Activated naive CD4-positive, alpha-beta T cell treated with anti-CD3 and anti-CD28 coated beads, Interleukin-2, amount 50 U/mL, for 24 hours (primary cell): ENCODE data around the gene ATP9A.
"Not testable (repeated sequence)": the region's sequence is repeated elsewhere in the genome, so short reads cannot be mapped to it uniquely, and the experiment has no call there.

Experiments
- H3K27ac Mint-ChIP-seq: one replicate; pipeline ENCODE4 v1.8.0; 2021; ENCODE audit warnings: mild to moderate bottlenecking, mixed read lengths
- H3K27me3 Mint-ChIP-seq: one replicate; pipeline ENCODE4 v1.8.0; 2021; ENCODE audit warnings: mixed read lengths
- H3K36me3 Mint-ChIP-seq: one replicate; pipeline ENCODE4 v1.8.0; 2021; ENCODE audit warnings: mixed read lengths
- H3K4me1 Mint-ChIP-seq: one replicate; pipeline ENCODE4 v1.8.0; 2021; ENCODE audit warnings: mixed read lengths
- H3K4me3 Mint-ChIP-seq: one replicate; pipeline ENCODE4 v1.8.0; 2021; ENCODE audit warnings: mild to moderate bottlenecking, mixed read lengths
- H3K9me3 Mint-ChIP-seq: one replicate; pipeline ENCODE4 v1.8.0; 2021; ENCODE audit warnings: mixed read lengths

Gene ATP9A

DNA sequence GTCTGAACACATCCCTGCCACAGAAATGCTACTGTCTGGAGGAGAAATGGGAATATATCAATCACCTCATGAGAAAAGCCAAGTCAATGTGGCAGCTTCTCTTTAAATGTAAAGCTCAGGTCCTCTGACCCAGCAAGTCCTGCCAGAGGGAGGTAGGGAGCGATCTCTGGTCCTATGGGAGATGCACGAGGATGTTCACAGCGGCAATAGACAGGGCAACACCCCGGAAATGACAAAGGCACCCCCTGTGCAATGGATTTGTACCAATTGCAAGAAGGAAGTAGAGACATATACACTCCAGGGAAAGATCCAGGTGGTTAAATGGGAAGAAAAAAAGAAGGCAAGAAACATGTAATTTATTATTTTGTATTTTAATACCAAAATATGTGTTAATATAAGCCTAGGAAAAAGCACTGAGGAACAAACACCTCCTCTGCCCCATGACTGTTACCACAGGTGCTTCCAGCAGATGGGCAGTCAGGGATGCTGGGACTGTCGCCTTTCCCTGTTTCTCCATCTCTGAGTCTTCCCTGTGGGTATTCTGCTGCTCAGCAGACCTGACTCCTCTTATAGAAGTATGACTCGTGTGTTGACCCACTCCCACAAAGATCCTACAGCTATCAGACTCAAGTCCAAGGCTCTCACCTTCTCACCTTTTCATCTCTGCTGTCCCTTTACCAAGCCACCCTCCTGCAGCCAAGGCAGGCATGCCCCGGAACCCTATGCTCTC, 20.8 kb downstream of the ATP9A start:
- Mint-ChIP-seq H3K27ac (no peak overlapping the region), H3K36me3 (no peaks in the 10 kb centered on the region), H3K4me1 (no peaks in the 10 kb centered on the region), H3K27me3 (peaks cover 2% of the 10 kb centered on the region), H3K4me3 (no peak overlapping the region), H3K9me3 (no peaks in the 10 kb centered on the region)

DNA sequence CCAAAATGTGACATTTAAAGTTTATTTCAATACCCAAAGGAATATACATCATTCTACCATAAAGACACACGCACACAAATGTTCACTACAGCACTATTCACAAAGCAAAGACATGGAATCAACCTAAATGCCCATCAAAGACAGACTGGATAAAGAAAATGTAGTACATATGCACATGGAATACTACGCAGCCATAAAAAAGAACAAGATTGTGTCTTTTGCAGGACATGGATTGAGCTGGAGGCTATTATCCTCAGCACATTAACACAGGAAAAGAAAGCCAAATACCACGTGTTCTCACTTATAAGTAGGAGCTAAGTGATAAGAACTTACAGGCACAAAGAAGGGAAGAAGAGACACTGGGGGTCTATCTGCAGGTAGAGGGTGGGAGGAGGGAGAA, 22.4 kb downstream of the ATP9A start:
- Mint-ChIP-seq H3K36me3 (no peaks in the 10 kb centered on the region), H3K4me3 (no peak overlapping the region), H3K27ac (no peak overlapping the region), H3K4me1 (no peaks in the 10 kb centered on the region), H3K9me3 (no peaks in the 10 kb centered on the region), H3K27me3 (peaks cover 2% of the 10 kb centered on the region)

DNA sequence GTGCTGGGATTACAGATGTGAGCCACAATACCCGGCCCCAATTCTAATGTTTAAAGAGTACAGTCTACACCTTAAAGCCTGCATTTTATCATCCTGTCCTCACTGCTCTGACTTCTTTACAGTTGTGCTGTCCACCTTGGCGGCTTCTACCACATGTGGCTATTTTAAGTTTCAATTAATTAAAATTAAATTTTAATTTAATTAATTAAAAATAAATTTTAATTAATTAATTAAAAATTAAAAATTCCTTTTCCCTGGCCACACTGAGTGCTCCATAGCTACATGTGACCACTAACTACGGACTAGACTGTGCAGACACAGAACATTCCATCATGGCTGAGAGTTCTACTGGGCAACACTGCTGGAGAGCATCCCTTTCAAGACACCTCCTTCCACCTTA, 27.4 kb downstream of the ATP9A start:
- no peaks in the 10 kb centered on the region for H3K36me3 Mint-ChIP-seq
- no peaks in the 10 kb centered on the region for H3K9me3 Mint-ChIP-seq
- no peak overlapping the region for H3K4me3 Mint-ChIP-seq
- H3K27me3 Mint-ChIP-seq: peaks cover under 1% of the 10 kb centered on the region
- no peak overlapping the region for H3K27ac Mint-ChIP-seq
- H3K4me1 Mint-ChIP-seq: no peaks in the 10 kb centered on the region

DNA sequence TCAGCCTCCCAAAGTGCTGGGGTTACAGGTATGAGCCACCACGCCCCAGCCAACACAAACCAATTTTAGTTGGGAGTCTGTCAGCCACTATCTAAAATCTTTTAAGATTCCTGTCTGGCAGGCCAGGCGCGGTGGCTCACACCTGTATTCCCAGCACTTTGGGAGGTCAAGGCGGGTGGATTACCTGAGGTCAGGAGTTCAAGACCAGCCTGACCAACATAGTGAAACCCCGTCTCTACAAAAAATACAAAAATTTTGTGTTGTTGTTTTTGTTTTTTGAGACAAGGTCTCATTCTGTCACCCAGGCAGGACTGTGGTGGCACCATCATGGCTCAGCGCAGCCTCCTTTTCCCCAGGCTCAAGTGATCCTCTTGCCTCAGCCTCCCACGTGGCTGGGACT, 27.9 kb downstream of the ATP9A start:
- H3K27me3 Mint-ChIP-seq, H3K9me3 Mint-ChIP-seq, H3K4me3 Mint-ChIP-seq, H3K36me3 Mint-ChIP-seq, H3K4me1 Mint-ChIP-seq, H3K27ac Mint-ChIP-seq: not testable (repeated sequence)

DNA sequence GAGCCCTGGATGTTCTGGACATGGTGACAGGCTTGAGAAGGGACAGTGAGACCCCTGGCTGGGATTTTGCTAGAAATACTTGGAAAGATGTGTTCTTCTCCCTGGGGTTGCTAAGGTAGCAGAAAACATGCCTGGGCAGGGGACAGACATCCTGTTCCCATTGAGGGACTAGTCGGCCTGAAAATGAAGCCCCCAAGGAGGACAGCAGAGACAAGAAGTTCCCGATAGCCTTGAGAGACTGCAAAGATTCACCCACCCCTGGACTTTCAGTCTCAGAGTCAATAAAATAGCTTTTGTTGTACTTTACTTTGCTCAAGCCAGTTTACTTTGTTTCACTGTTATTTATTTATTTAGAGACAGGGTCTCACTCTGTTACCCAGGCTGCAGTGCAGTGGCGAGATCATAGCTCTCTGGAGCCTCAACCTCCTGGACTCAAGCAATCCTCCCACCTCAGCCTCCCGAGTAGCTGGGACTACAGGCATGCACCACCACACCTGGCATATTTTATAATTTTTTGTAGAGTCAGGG, 28.4 kb downstream of the ATP9A start:
- Mint-ChIP-seq H3K4me3 (no peak overlapping the region), H3K4me1 (no peaks in the 10 kb centered on the region), H3K27me3 (no peaks in the 10 kb centered on the region), H3K9me3 (no peaks in the 10 kb centered on the region), H3K27ac (no peak overlapping the region), H3K36me3 (no peaks in the 10 kb centered on the region)

DNA sequence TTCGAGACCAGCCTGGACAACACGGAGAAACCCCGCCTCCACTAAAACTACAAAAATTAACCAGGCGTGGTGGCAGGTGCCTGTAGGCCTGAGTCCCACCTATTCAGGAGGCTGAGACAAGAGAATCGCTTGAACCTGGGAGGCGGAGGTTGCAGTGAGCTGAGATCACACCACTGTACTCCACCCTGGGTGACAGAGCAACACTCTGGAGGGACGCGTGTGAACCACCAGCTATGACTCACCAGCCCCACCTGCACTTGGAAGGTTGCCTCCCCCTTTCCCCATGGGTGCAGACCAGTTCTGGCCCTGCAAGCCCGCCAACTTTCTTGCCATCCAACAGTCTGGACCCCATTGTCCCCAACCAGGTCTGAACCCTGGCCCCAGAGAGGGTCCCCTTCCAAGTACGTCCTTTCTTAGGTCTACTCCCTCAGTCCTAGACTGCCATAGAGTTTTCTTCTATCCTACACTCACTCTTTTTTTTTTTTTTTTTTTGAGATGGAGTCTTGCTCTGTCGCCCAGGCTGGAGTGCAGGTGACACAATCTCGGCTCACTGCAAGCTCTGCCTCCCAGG, 29.2 kb downstream of the ATP9A start:
- H3K27ac Mint-ChIP-seq: no peak overlapping the region
- no peaks in the 10 kb centered on the region for H3K9me3 Mint-ChIP-seq
- no peak overlapping the region for H3K4me3 Mint-ChIP-seq
- no peaks in the 10 kb centered on the region for H3K27me3 Mint-ChIP-seq
- H3K36me3 Mint-ChIP-seq: no peaks in the 10 kb centered on the region
- H3K4me1 Mint-ChIP-seq: no peaks in the 10 kb centered on the region

DNA sequence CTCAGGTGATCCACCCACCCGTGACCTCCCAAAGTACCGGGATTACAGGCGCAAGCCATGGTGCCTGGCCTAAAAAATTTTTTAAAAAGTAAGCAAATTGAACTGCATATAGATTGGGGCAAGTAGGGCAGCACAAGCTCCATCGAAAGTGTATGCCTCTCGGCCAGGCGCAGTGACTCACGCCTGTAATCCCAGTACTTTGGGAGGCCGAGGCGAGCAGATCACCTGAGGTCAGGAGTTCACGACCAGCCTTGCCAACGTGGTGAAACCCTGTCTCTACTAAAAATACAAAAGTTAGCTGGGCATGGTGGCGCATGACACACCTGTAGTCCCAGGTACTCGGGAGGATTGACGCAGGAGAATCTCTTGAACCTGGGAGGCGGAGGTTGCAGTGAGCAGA, 29.9 kb downstream of the ATP9A start:
- H3K4me1 Mint-ChIP-seq, H3K27me3 Mint-ChIP-seq, H3K36me3 Mint-ChIP-seq, H3K27ac Mint-ChIP-seq, H3K4me3 Mint-ChIP-seq, H3K9me3 Mint-ChIP-seq: not testable (repeated sequence)

DNA sequence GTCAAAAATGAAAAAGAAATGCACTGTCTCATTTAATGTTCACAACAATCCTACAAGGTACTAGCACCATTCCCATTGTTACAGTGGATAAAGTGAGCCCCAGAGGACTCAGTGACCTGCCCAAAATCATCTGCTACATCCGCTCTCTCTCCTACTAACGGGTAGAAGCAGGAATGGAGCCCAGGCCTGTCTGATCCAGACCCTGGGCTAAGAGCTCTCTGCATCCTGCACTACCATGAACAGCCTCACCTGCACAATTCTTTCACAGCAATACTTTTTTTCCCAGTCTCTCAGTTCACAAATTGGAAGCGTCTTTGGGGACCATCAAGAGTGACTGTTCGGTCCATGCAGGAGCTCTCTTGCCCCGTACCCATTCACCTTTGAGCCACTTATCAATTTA, 31.2 kb downstream of the ATP9A start:
- no peak overlapping the region for H3K4me3 Mint-ChIP-seq
- no peaks in the 10 kb centered on the region for H3K36me3 Mint-ChIP-seq
- no peaks in the 10 kb centered on the region for H3K27me3 Mint-ChIP-seq
- no peaks in the 10 kb centered on the region for H3K9me3 Mint-ChIP-seq
- H3K27ac Mint-ChIP-seq: no peak overlapping the region
- peaks cover 3% of the 10 kb centered on the region for H3K4me1 Mint-ChIP-seq

DNA sequence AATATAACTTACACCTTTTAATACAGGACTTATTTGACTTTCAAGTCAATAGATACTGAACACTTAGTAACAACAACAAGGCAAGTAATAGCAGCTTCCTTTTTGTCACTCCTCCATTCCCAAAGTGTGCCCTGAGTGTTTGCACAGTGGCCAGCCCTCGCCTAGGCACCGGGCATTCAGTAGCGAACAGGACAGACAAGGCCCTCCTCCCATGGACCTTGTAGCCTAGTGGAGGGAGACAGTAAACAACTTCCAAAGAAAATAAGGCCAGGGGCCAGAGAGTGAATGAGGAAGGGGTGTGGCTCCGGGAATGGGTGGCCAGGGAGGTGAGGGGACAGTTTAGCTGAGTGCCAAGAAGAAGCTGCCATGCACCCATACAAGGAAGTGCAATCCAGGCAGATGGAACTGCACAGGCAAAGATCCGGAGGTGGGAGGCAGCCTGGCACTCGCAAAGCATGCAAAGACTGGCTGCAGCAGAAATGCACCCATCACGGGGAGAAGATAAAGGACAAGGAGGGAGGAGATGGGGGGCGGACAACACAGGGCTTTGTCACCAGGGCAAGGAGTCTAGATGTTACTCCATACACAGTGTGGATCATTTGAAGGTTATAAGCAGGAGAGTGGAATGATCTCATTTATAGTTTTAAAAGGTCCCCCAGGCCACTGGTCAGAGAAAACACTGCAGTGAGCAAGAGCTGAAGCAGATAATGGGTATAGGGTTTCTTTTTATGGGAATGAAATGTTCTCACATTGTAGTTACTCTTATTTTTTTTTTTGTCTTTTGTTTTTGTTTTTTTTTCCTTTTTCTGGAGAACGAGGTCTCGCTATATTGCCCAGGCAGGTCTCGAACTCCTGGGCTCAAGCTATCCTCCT, 32.2 kb downstream of the ATP9A start:
- Mint-ChIP-seq H3K36me3 (no peaks in the 10 kb centered on the region), H3K4me3 (no peak overlapping the region), H3K9me3 (no peaks in the 10 kb centered on the region), H3K27me3 (no peaks in the 10 kb centered on the region), H3K27ac (no peak overlapping the region), H3K4me1 (peaks cover 3% of the 10 kb centered on the region)

DNA sequence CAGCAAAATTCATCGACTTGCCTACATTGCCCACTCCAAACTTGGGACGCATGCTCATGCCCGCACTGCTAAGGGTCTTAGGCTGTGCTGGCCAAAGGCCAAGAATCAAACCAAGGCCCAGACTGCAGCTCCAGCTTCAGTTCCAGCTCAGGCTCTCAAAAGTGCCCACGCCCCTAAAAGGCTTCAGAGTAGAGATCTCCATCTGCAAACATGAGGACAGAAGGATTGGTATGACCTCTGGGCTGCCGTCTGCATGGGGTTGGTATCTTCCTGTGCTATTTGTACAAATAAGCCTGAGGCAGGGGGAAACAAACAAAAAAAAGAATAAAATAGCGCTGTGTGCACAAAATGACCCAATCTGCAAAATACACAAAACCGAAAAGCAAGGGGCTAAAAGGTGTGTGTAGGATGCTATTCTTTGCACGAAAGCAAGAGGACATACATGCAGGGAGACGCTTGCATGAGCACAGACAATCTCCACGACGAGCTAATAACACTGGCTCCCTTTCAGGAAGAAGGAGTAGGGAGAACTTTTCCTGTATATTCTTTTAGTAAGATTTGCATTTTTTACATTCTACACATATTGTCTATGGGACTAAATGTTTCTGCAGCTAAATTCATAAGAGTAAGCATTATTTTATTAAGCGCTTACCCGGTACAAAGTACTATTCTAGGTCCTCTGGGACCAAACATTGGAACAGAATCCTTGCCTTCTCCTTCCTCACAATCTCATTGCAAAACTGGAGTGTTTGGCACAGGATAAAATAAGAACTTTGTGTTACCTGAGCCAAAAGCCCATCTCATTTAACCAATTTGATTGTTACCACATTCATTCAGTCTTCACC, 33.1 kb downstream of the ATP9A start:
- peaks cover 3% of the 10 kb centered on the region for H3K4me1 Mint-ChIP-seq
- no peaks in the 10 kb centered on the region for H3K9me3 Mint-ChIP-seq
- H3K27me3 Mint-ChIP-seq: no peaks in the 10 kb centered on the region
- H3K27ac Mint-ChIP-seq: no peak overlapping the region
- no peak overlapping the region for H3K4me3 Mint-ChIP-seq
- H3K36me3 Mint-ChIP-seq: no peaks in the 10 kb centered on the region

DNA sequence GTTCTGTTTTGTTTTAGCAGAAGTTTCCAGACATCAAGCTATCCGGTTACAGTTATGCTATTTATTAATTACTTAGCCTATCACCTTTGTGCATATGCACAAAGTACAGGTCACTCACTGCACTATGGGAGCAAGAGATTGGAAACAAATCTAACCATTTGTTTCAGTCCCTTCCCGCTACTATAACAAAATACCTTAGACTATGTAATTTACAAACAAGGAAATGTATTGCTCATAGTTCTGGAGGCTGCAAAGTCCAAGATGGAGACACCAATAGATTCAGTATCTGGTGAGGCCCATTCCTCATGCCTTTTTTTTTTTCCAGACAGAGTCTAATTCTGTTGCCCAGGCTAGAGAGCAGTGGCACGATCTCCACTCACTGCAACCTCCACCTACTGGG, 35.1 kb downstream of the ATP9A start:
- Mint-ChIP-seq H3K9me3 (no peaks in the 10 kb centered on the region), H3K27ac (no peak overlapping the region), H3K4me3 (no peak overlapping the region), H3K36me3 (no peaks in the 10 kb centered on the region), H3K4me1 (peaks cover 3% of the 10 kb centered on the region), H3K27me3 (no peaks in the 10 kb centered on the region)

DNA sequence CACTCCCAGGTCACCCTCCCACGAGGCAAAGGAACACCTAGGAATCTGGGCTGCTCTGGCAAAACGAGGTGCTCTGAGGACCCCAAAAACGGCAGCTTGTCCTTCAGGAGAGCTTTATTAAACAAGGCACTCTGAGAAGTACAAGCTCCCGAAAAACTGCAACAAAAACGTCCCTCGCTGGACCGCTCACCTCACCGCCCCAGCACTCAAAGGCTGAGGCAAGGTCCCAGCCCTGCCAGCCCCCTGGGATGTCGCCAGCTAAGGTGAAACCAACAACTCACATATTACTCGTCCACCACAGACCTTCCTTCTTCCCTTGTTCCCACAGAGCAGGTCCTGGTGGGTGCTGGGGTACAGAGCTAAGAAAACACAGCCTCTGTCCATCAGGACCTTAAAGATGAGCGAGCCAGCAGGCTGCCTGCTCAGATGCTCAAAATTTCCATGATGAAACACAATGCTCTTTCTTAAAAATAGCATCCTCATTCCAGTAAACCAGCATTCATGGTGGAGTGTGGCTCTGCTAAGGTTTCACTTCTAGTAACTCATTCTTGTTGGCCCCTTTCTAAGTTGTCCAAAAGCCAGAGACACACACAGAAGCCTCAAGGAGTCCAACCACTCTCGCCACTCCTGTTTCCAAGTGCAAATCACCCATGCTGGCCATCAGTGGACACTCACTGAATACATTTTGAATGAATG, 35.9 kb downstream of the ATP9A start:
- H3K27me3 Mint-ChIP-seq: no peaks in the 10 kb centered on the region

DNA sequence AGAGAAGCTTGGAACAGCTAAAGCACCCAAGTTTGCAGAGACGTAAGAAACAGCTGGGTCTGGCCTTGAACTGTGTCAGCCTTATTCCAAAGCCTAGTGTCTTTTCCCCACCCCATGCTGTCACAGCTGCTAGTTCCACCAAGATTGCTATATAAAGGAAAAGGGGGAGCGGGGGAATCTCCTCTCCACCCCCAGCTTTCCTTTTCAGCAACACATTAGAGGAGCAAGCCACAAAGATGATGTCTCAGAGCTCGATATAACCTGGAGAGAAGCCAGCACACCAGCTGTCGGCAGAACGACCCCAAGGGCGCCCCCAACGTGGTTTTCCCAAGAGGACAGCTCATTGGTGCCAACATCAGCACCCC, 36.5 kb downstream of the ATP9A start:
- Mint-ChIP-seq H3K27me3 (no peaks in the 10 kb centered on the region), H3K4me3 (no peak overlapping the region), H3K4me1 (peaks cover 3% of the 10 kb centered on the region), H3K9me3 (no peaks in the 10 kb centered on the region), H3K36me3 (no peaks in the 10 kb centered on the region), H3K27ac (no peak overlapping the region)

More for the DNA sequence above, 35.9 kb downstream of the ATP9A start:
- Mint-ChIP-seq H3K4me1 (peaks cover 3% of the 10 kb centered on the region), H3K9me3 (no peaks in the 10 kb centered on the region), H3K36me3 (no peaks in the 10 kb centered on the region), H3K27ac (no peak overlapping the region), H3K4me3 (no peak overlapping the region)

DNA sequence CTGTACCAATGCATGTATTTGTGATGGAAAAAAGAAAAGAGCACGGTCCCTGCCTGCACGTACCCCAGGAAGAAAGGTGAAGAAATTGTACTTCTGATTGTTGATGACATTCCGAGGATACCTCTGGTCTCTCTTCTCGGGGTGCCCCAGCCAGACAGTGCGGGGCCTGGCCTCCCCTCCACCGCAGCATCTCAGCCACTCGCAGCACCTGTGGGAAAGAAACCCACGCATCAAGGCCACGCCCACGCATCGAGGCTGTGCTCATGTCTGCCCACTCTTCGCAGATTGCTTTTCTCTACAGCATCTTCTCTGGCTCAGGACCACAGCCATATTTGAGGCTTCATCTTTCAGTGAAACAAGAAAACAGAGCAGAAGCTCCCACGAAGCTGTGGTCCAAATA, 38.4 kb downstream of the ATP9A start:
- no peaks in the 10 kb centered on the region for H3K9me3 Mint-ChIP-seq
- H3K27me3 Mint-ChIP-seq: no peaks in the 10 kb centered on the region
- no peaks in the 10 kb centered on the region for H3K36me3 Mint-ChIP-seq

DNA sequence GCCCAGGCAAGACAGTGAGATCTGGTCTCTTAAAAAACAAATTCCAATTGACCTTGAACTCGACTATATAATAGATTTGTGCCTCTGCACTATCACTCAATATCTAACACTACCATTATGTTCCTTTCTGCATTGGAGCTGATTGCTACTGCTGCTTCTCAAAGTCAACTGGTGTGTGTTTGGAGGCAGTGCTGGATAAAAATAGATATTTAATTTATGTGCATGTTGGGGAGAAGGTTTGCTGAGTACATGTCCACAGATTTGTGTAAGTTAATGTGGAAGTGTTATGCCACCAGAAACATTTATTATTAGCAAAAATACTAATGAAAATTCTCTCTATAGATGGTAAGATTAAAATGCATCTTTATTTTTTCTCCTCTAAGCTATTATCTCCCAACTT, 39.5 kb downstream of the ATP9A start:
- Mint-ChIP-seq H3K4me1 (peaks cover 3% of the 10 kb centered on the region), H3K27ac (no peak overlapping the region), H3K36me3 (no peaks in the 10 kb centered on the region), H3K4me3 (no peak overlapping the region), H3K27me3 (peaks cover 4% of the 10 kb centered on the region), H3K9me3 (no peaks in the 10 kb centered on the region)

More for the DNA sequence above, 38.4 kb downstream of the ATP9A start:
- Mint-ChIP-seq H3K4me1 (peaks cover 3% of the 10 kb centered on the region), H3K4me3 (no peak overlapping the region), H3K27ac (no peak overlapping the region)
